HG02938 (cell line): ENCODE data around the gene EPB41L2.
"Not testable (repeated sequence)": the region's sequence is repeated elsewhere in the genome, so short reads cannot be mapped to it uniquely, and the experiment has no call there.

ENCODE experiments used
- ATAC-seq: cut with Tn5 transposase; IDR thresholded peaks from one replicate; pipeline ENCODE4 v1.9.1; 2021; ENCODE audit warnings: mild to moderate bottlenecking, moderate library complexity; ENCODE audit not compliant: unreplicated experiment

Gene EPB41L2

DNA sequence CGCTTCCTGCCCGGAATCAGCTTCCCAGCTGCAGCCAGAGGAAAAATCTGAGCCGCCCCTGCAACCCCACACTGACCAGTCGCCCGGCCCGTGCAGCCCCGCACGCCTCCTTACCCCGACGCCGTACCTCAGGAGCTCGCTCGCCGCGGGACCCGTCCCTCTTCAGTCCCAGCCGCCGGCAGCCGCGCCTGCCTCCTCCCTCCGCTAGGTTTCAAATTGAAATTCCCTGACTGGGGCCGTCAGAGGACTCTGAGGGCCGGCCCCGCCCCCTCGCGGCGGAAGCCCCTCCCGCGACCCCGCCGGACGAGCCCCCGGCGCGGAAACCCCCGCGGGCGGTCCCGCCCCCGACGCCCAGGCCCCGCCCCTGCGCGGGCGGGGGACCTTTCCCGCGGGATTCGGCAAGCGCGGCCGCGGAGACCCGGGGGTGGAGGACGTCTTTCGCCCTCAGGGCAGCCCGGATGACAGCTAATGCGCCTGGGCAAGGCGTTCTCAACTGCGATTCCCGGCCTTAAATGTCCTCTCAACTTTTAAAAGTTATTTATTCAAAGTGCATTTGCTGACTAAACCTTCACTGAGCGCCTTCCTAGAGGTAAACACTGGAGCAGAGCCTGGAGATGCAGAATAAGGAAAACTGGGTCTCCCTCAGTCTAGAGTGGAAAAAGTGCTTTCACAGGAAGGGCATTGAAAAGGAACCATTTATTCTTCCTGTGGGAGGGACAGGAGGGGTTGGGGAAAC lies at the start of gene EPB41L2:
Gene EPB41L2, minus strand, starts transcription at position 218 of the 736 bp plus-strand sequence. CDS start 106,760 bp downstream, outside the sequence.
- ATAC-seq = peak; percentile 70

GRCh38 chr6:131112249-131112648 lies 49.2 kb upstream of the EPB41L2 start:
- no peak for ATAC-seq

- ATAC-seq = no peak
Measured at GRCh38 chr6:131107151-131107550, 44.1 kb upstream of the EPB41L2 start.

- no peak for ATAC-seq
Measured at GRCh38 chr6:131103901-131104300, 40.9 kb upstream of the EPB41L2 start.

GRCh38 chr6:131103296-131103695 lies 40.3 kb upstream of the EPB41L2 start:
- no peak for ATAC-seq

DNA sequence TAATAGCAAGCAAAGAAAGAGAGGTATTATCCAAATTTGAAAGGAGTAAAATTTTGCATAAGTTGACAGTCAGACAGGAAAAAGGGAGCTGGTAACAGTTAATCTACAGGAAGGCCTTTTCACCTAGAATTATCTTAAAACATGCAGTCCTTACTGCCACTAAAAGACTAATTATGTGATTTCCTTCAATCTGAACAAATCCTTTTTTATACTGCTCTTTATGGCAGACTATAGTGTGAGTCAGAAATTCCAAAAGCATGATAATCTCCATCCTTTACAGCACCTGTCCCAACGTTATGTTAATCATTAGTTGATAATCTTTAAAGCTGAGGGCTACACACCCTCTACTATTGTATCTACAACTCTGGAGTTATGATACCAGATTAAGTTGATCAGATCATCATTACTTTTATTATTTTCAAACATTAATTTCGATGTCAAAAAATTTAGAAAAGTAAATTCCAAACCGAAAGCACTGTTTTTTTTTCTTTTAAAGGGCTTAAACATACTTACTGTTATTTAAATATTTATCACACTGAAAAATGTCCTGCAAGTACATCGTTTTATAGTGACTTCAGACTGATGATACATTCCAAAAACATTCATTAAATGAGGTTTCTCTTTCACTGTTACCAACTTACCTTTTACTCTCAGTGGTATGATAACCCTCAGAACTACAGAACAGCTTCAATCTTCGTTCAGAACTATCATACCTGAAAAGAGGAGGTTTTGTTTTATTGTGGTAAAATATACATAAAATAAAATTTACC lies 39.1 kb upstream of the EPB41L2 start:
- ATAC-seq = no peak

- ATAC-seq = no peak
Measured at GRCh38 chr6:131096786-131097185, 33.7 kb upstream of the EPB41L2 start.

DNA sequence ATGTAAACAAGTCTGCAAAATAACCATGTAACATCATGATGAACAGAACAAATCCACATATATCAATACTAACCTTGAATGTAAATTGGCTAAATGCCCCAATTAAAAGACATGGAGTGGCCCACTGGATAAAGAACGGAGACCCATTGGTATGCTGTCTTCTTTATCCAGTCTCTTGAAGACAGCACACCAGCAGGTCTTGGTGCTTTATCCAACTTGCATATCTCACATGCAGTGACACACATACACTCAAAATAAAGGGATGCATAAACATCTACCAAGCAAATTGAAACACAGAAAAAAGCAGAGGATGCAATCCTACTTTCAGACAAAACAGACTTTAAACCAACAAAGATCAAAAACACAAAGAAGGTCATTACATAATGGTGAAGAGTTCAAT lies 30.3 kb upstream of the EPB41L2 start:
- no peak for ATAC-seq

GRCh38 chr6:131091944-131092343 lies 28.9 kb upstream of the EPB41L2 start:
- ATAC-seq = not testable (repeated sequence)

DNA sequence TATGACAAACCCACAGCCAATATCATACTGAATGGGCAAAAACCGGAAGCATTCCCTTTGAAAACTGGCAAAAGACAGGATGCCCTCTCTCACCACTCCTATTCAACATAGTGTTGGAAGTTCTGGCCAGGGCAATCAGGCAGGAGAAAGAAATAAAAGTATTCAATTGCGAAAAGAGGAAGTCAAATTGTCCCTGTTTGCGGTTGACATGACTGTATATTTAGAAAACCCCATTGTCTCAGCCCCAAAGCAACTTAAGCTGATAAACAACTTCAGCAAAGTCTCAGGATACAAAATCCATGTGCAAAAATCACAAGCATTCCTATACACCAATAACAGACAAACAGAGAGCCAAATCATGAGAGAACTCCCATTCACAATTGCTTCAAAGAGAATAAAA lies 27.3 kb upstream of the EPB41L2 start:
- not testable (repeated sequence) for ATAC-seq

DNA sequence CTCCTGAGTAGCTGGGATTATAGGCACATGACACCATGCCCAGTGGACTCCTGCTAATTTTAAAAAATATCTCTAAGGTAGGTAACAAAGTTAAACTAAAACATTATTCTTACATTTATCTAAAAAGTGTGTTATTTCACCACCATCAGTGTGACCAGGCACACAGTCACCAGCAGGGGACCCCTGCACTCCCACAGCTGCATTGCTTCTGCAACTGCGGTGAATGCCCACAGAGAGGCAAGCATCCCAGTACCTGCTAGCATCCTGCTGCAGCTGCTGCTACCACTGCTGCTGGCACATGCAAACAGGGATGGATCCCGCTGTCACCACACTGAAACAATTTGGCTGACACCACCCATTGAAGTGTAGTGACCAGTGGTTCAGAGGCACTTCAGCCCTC lies 21.9 kb upstream of the EPB41L2 start:
- ATAC-seq = no peak

DNA sequence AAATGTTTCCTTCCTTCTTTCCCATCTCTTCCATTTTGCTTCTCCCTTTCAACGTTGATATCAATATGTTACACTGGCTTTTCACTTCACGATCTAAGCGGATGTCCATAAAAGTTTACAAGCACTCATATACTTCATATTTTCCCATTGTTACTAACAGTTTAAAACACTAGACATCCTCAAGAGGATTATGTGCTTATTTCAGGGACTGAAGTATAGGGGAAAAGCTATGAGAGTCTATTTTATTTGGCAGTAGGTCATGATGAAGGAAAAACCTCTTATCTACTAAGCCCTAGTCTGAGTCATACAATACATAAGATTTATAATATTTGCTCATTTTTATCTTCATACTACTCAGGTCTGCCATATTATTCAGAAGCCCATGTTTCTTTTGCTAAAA lies 20.6 kb upstream of the EPB41L2 start:
- no peak for ATAC-seq

- no peak for ATAC-seq
Measured at GRCh38 chr6:131082335-131082734, 19.3 kb upstream of the EPB41L2 start.

DNA sequence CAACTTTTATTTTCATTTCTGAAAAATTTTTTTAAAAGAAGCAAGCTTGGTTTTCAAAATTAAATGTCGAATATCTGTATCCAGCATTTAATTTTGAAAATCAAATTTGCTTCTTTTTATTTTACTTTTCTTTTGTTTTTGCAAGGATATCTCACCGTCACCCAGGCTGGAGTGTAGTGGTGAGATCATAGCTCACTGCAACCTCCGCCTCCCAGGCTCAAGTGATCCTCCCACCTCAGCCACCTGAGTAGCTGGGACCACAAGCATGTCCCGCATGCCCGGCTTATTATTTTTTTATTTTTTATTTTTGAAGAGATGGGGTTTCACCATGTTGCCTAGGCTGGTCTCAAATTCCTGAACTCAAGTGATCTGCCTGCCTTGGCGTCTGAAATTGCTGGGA lies 17.0 kb upstream of the EPB41L2 start:
- no peak for ATAC-seq

DNA sequence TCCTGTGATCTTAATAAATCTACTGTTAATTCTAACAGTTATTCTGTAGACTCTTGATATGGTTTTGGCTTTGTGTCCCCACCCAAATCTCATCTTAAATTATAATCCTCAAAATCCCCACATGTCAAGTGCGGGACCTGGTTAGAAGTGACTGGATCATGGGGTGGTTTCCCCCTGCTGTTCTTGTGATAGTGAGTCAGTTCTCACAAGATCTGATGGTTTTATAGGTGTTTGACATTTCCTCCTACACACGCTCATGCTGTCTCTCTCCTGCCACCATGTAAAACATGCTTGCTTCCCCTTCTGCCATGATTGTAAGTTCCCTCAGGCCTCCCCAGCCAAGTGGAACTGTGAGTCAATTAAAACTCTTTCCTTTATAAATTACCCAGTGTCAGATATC lies 10.5 kb upstream of the EPB41L2 start:
- ATAC-seq = no peak

- ATAC-seq = no peak
Measured at GRCh38 chr6:131070061-131070460, 7.0 kb upstream of the EPB41L2 start.

DNA sequence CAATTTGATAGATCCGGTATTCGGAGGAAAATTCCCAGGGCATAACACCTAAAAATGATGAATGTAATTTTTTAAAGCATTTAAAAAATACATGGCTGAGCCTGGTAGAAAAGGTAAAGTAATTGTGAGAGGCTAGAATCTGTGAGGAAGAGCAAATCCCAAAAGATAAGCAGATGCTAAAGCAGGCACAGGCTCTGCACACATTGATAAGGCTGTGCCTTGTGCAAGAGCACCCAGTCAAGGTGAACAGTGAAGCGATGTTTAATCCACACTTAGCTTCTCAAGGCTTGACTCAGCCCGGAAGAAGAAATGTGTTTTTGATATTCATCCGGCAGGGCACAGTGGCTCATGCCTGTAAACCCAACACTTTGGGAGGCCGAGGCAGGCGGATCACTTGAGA lies 5.1 kb upstream of the EPB41L2 start:
- no peak for ATAC-seq

DNA sequence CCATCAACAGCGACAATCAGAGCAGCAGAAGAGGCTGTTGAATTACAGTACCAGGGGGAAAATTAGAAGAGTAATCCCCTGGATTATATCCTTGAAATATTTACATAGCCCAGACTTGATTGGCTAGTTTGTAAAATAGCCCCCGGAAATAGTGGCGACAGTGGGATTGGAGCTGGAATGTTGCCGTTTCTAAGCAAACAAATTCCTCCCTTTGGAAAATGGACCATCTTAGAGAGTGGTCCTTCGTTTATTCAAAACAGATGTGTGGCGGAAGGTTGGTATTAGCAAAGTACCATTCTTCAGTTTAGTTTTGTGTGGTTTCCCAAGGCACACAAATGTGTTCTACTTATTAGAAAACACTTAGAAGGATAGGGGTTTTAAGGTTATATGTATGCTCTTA lies 4.5 kb upstream of the EPB41L2 start:
- ATAC-seq = no peak

DNA sequence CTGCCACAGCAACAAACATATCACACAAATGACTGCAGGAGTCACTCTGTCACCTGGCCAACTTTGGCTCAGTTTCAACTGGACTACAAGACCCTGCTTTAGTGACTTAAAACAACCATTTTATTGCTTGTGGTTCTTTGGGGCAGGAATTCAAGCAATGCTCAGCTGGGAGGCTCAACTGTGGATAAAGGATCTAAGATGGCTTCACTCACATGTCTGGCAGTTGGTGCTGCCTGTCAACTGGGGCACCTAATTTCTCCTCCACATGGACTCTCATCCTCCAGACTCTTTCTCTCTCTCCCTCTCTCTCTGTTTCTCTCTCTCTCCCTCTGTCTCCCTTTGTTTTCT lies 2.8 kb upstream of the EPB41L2 start:
- no peak for ATAC-seq

GRCh38 chr6:131065112-131065823 lies 2.2 kb upstream of the EPB41L2 start:
- no peak for ATAC-seq

GRCh38 chr6:131063764-131064272 lies 773 bp upstream of the EPB41L2 start:
- peak; percentile 28 for ATAC-seq
